Measurements from ENCODE around the gene NDUFS7. TPM values are rescaled to one million over a fixed set of nuclear protein-coding genes. Genes with fewer than 3 reads are reported as not detected.

NDUFS7 gene
- total and polyA plus RNA-seq, 2 donors (not counting 3 experiments of a cell fraction or from before 2014, with no cell fraction given) = 101 to 224 TPM

DNA sequence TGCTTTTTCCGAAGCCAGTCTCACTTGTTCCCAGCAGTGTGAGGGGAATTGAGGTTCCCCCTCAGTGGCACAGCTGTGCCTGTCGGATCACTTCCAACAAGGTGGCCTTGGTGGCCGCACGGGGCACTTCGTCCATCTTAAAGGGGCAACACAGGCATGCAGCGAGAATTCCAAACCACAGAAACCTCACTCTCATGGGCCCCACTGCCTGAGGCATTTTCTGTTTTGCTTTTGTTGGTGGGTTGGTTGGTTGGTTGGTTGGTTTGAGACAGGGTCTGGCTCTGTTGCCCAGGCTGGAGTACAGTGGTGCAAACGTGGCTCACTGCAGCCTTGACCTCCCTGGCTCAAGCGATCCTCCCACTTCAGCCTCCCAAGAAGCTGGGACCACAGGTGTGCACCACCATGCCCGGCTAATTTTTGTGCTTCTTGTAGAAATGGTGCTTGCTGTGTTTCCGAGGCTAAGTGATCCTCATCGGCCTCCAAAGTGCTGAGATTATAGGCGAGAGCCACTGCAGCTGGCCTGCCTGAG is 3.7 kb upstream of the NDUFS7 start:
- no peak overlapping the region for H3K27ac ChIP-seq (ENCODE audit: insufficient read depth, low read depth, low read length)
- peaks cover 0 to 3% of the 10 kb centered on the region in 2 experiments for H3K36me3 ChIP-seq (ENCODE audit: control insufficient read depth in 2 of 2, extremely low read depth in 1 of 2, insufficient read depth in 2 of 2, low read length in 2 of 2)
- H3K4me2 ChIP-seq (ENCODE audit: insufficient read depth, low read length) = no peak overlapping the region
- no TSS peak for BruUV-seq (replicated peaks)
- no peaks in the 10 kb centered on the region for H4K20me1 ChIP-seq (replicated peaks; ENCODE audit: control insufficient read depth, extremely low read depth, insufficient read depth, low read length)
- peaks cover 10% of the 10 kb centered on the region for H3K79me2 ChIP-seq (ENCODE audit: control insufficient read depth, insufficient read depth, low read length)
- no peak for FAIRE-seq
- intact Hi-C loops (cut with micrococcal nuclease) = loop anchor here (5.0 kb wide), 1 partner anchor 63 kb away; no protein-coding TSS in a partner anchor
- TF ChIP-seq EZH2 (IDR thresholded peaks at IDR 0.05; ENCODE audit: borderline replicate concordance, low read depth, low read length, severe bottlenecking) (no peak), JUN (IDR thresholded peaks at IDR 0.05; ENCODE audit: borderline replicate concordance, insufficient read depth, insufficient read length, low read depth) (no peak), GATA2 (IDR thresholded peaks at IDR 0.05; ENCODE audit: insufficient read depth, insufficient read length, low read depth, low read length) (no peak), MYC (IDR thresholded peaks at IDR 0.05; ENCODE audit: low read depth, low read length) (no peak), POLR2AphosphoS5 (IDR thresholded peaks at IDR 0.05; ENCODE audit: insufficient read depth, low read depth, low read length) (no peak), POLR2A (IDR thresholded peaks at IDR 0.05; ENCODE audit: low read depth, low read length) (no peak), FOS (IDR thresholded peaks at IDR 0.05; ENCODE audit: borderline replicate concordance, insufficient read depth, low read length) (no peak)
- TF ChIP-seq, protein P1, sequence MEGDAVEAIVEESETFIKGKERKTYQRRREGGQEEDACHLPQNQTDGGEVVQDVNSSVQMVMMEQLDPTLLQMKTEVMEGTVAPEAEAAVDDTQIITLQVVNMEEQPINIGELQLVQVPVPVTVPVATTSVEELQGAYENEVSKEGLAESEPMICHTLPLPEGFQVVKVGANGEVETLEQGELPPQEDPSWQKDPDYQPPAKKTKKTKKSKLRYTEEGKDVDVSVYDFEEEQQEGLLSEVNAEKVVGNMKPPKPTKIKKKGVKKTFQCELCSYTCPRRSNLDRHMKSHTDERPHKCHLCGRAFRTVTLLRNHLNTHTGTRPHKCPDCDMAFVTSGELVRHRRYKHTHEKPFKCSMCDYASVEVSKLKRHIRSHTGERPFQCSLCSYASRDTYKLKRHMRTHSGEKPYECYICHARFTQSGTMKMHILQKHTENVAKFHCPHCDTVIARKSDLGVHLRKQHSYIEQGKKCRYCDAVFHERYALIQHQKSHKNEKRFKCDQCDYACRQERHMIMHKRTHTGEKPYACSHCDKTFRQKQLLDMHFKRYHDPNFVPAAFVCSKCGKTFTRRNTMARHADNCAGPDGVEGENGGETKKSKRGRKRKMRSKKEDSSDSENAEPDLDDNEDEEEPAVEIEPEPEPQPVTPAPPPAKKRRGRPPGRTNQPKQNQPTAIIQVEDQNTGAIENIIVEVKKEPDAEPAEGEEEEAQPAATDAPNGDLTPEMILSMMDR (IDR thresholded peaks at IDR 0.05; ENCODE audit: extremely low read depth in 1 of 2, insufficient read depth in 1 of 2, low read depth in 1 of 2, low read length in 2 of 2) = no peak
- TF ChIP-seq, protein P2, sequence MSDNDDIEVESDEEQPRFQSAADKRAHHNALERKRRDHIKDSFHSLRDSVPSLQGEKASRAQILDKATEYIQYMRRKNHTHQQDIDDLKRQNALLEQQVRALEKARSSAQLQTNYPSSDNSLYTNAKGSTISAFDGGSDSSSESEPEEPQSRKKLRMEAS (IDR thresholded peaks at IDR 0.05; ENCODE audit: insufficient read depth, insufficient read length) = no peak
- DNase-seq (ENCODE audit: low read depth, low spot score) = no peak
- H3K27me3 ChIP-seq (ENCODE audit: control insufficient read depth in 2 of 2, insufficient read depth in 2 of 2, low read length in 2 of 2) = no peaks in the 10 kb centered on the region
- dilution Hi-C loops (cut with MboI; ENCODE audit: extremely low pct_ligation_motif_present, low sequenced_read_pairs) = no loop called here
- no peaks in the 10 kb centered on the region for H3K9me3 ChIP-seq (replicated peaks; ENCODE audit: control insufficient read depth, insufficient read depth, low read length)
- H3K4me3 ChIP-seq (replicated peaks in 1 of 3; ENCODE audit: insufficient read depth in 1 of 3, low read depth in 1 of 3, low read length in 3 of 3) = no peak overlapping the region
- H3K9me1 ChIP-seq (replicated peaks; ENCODE audit: control insufficient read depth, extremely low read depth, insufficient read depth, low read length) = no peaks in the 10 kb centered on the region
- POLR2A ChIA-PET = no interaction called here
- CTCF ChIA-PET = interaction anchor here (3.4 kb wide), 1 partner anchor 100 kb away, joined by 13 read pairs; no protein-coding TSS in a partner anchor
- peaks cover 7% of the 10 kb centered on the region for H3K4me1 ChIP-seq (ENCODE audit: control insufficient read depth, extremely low read depth, insufficient read depth, low read length)
- no peak overlapping the region for H2AFZ ChIP-seq (ENCODE audit: low read depth, low read length)
- H3K9ac ChIP-seq (replicated peaks; ENCODE audit: extremely low read depth, insufficient read depth, low read length) = no peak overlapping the region
